WTC11 (cell line): ENCODE results near the gene SAMD1. TPM values are rescaled to one million over a fixed set of nuclear protein-coding genes. Genes with fewer than 3 reads are reported as not detected.
A peak's percentile ranks its signal among the peaks of the same experiment; 100 is the strongest.

Source experiments
- ATAC-seq: fragments of 200-7000 bp; cut with Tn5 transposase; 2 replicates; pipeline ENCODE4 v1.10.0; 2021; ENCODE audit warnings: mild to moderate bottlenecking, moderate library complexity
- CTCF ChIA-PET: fragments of 300-600 bp; sonication (Branson Sonifier 250); formaldehyde crosslinking; loops from one replicate; lab custom pipeline; 2021; ENCODE audit warnings: antibody characterized with exemption; lab: Charles Lee
- POLR2A ChIA-PET: fragments of 350-600 bp; sonication (Branson Sonifier 250); formaldehyde crosslinking; loops from one replicate; lab custom pipeline; 2021; ENCODE audit warnings: antibody characterized with exemption; lab: Charles Lee
- DNase-seq: peaks from one replicate; pipeline ENCODE4 v3.0.0; 2021; ENCODE audit warnings: low spot score
- H3K27ac Mint-ChIP-seq: 2 replicates; pipeline ENCODE4 v1.8.0; 2021; ENCODE audit warnings: mixed read lengths
- H3K27me3 Mint-ChIP-seq: 2 replicates; pipeline ENCODE4 v1.8.0; 2021; ENCODE audit warnings: low read depth, mild to moderate bottlenecking, moderate library complexity, mixed read lengths
- H3K36me3 Mint-ChIP-seq: 2 replicates; pipeline ENCODE4 v1.8.0; 2021; ENCODE audit warnings: mixed read lengths
- H3K4me1 Mint-ChIP-seq: 2 replicates; pipeline ENCODE4 v1.8.0; 2022; ENCODE audit warnings: mixed read lengths
- H3K4me3 Mint-ChIP-seq: 2 replicates; pipeline ENCODE4 v1.8.0; 2021; ENCODE audit warnings: mild to moderate bottlenecking, moderate library complexity, mixed read lengths
- H3K9me3 Mint-ChIP-seq: 2 replicates; pipeline ENCODE4 v1.8.0; 2021; ENCODE audit warnings: mixed read lengths
- ATF1 ChIP-seq: sonication (generic); formaldehyde crosslinking; IDR thresholded peaks from 2 replicates; pipeline ENCODE4 v1.8.1; 2023; ENCODE audit warnings: mild to moderate bottlenecking, moderate library complexity, missing genetic modification reagents
- CDX4 ChIP-seq: fragments of 250-450 bp; sonication (Bioruptor Pico); IDR thresholded peaks from 2 replicates; pipeline ENCODE4 v1.9.0; 2021; ENCODE audit warnings: moderate library complexity, mild to moderate bottlenecking, inconsistent platforms, borderline replicate concordance
- ESRRA ChIP-seq: sonication (generic); formaldehyde crosslinking; IDR thresholded peaks from 2 replicates; pipeline ENCODE4 v1.8.1; 2022; ENCODE audit warnings: mild to moderate bottlenecking, missing genetic modification reagents, borderline replicate concordance
- GABPB1 ChIP-seq: sonication (generic); formaldehyde crosslinking; IDR thresholded peaks from 2 replicates; pipeline ENCODE4 v1.8.1; 2023; ENCODE audit warnings: mild to moderate bottlenecking, missing genetic modification reagents
- HMGA2 ChIP-seq: fragments of 250-450 bp; sonication (Bioruptor Pico); IDR thresholded peaks from 2 replicates; pipeline ENCODE4 v1.4.0; 2021; ENCODE audit warnings: mild to moderate bottlenecking, moderate library complexity
- MYBL2 ChIP-seq: sonication (generic); formaldehyde crosslinking; IDR thresholded peaks from 2 replicates; pipeline ENCODE4 v1.8.1; 2023; ENCODE audit warnings: mild to moderate bottlenecking, moderate library complexity, missing genetic modification reagents
- OVOL2 ChIP-seq: fragments of 250-450 bp; sonication (Bioruptor Pico); IDR thresholded peaks from 2 replicates; pipeline ENCODE4 v1.9.0; 2021; ENCODE audit warnings: mild to moderate bottlenecking, borderline replicate concordance
- PRRX2 ChIP-seq: fragments of 250-450 bp; sonication (Bioruptor Pico); IDR thresholded peaks from 2 replicates; pipeline ENCODE4 v1.8.0; 2021; ENCODE audit warnings: mild to moderate bottlenecking
- ZNF263 ChIP-seq: sonication (generic); formaldehyde crosslinking; IDR thresholded peaks from 2 replicates; pipeline ENCODE4 v1.8.1; 2022; ENCODE audit warnings: low read depth, mild to moderate bottlenecking, moderate library complexity, missing genetic modification reagents
- ZNF671 ChIP-seq: fragments of 250-450 bp; sonication (Bioruptor Pico); IDR thresholded peaks from 2 replicates; pipeline ENCODE4 v1.8.0; 2021; ENCODE audit warnings: mild to moderate bottlenecking
- total RNA-seq: library from RNA; stranded (reverse); gene quantifications from 3 replicates; pipeline ENCODE4 v1.2.3, GENCODE V29; 2021
- TF ChIP-seq, protein P1 (sequence below): sonication (generic); formaldehyde crosslinking; IDR thresholded peaks from 2 replicates; pipeline ENCODE4 v1.8.1; 2023; ENCODE audit warnings: mild to moderate bottlenecking, moderate library complexity, missing genetic modification reagents
- TF ChIP-seq, protein P2 (sequence below): sonication (generic); formaldehyde crosslinking; conservative IDR thresholded peaks from 2 replicates; pipeline ENCODE4 v1.8.1; 2023; ENCODE audit warnings: mild to moderate bottlenecking, low read depth, missing genetic modification reagents, moderate library complexity
- TF ChIP-seq, protein P3 (sequence below): fragments of 250-450 bp; sonication (Bioruptor Pico); IDR thresholded peaks from 2 replicates; pipeline ENCODE4 v2.1.2; 2022; ENCODE audit warnings: mild to moderate bottlenecking, moderate library complexity

The SAMD1 gene
- total RNA-seq, 1 experiment from 2014 or later = 116 TPM

- DNase-seq (no peak), ATAC-seq (peak; percentile 5)
- no peak within 1 kb of the TSS for H3K27ac Mint-ChIP-seq
- ChIA-PET CTCF (interaction anchor here (0.6 to 6.6 kb wide), 53 partner anchors 8 to 481 kb away, joined by 3 to 164 read pairs (median 6); partner anchors contain the start of genes ASF1B, DCAF15, IL27RA and NANOS3), POLR2A (interaction anchor here (1.0 to 1.4 kb wide), 2 partner anchors 16 to 192 kb away, joined by 3 to 4 read pairs; no protein-coding TSS in a partner anchor)
- peaks cover 67% of the 10 kb centered on the region for H3K27me3 Mint-ChIP-seq
- TF ChIP-seq MYBL2 (CRISPR knock-in tag) (0 out of 2 replicates have a peak, but pooled peaks have one; percentile 2), PRRX2 (CRISPR knock-in tag) (no peak), ATF1 (CRISPR knock-in tag) (no peak)
- TF ChIP-seq, protein P1, sequence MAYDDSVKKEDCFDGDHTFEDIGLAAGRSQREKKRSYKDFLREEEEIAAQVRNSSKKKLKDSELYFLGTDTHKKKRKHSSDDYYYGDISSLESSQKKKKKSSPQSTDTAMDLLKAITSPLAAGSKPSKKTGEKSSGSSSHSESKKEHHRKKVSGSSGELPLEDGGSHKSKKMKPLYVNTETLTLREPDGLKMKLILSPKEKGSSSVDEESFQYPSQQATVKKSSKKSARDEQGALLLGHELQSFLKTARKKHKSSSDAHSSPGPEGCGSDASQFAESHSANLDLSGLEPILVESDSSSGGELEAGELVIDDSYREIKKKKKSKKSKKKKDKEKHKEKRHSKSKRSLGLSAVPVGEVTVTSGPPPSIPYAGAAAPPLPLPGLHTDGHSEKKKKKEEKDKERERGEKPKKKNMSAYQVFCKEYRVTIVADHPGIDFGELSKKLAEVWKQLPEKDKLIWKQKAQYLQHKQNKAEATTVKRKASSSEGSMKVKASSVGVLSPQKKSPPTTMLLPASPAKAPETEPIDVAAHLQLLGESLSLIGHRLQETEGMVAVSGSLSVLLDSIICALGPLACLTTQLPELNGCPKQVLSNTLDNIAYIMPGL (CRISPR knock-in tag) = peak; percentile 2; the same call in 1 of the 2 replicates
- no peaks in the 10 kb centered on the region for H3K36me3 Mint-ChIP-seq
- peaks cover 8% of the 10 kb centered on the region; the same call in 1 of the 2 replicates for H3K4me1 Mint-ChIP-seq
- peak within 1 kb of the TSS; percentile 84 for H3K4me3 Mint-ChIP-seq
- H3K9me3 Mint-ChIP-seq = no peaks in the 10 kb centered on the region
Observed at GRCh38 chr19:14072535-14073260, 17.9 kb downstream of the SAMD1 start, which contains the start of gene MISP3. MISP3 (plus strand) TSS chr19:14072786; CDS start chr19:14073310, 524 bp downstream.

GRCh38 chr19:14070268-14071050 is 20.1 kb downstream of the SAMD1 start:
- peak overlapping the region; percentile 34; the same call in 1 of the 2 replicates for H3K4me3 Mint-ChIP-seq
- no peaks in the 10 kb centered on the region for H3K9me3 Mint-ChIP-seq
- H3K36me3 Mint-ChIP-seq = no peaks in the 10 kb centered on the region
- H3K27me3 Mint-ChIP-seq = peaks cover 46% of the 10 kb centered on the region
- ATAC-seq (no peak), DNase-seq (no peak)
- TF ChIP-seq, protein P2, sequence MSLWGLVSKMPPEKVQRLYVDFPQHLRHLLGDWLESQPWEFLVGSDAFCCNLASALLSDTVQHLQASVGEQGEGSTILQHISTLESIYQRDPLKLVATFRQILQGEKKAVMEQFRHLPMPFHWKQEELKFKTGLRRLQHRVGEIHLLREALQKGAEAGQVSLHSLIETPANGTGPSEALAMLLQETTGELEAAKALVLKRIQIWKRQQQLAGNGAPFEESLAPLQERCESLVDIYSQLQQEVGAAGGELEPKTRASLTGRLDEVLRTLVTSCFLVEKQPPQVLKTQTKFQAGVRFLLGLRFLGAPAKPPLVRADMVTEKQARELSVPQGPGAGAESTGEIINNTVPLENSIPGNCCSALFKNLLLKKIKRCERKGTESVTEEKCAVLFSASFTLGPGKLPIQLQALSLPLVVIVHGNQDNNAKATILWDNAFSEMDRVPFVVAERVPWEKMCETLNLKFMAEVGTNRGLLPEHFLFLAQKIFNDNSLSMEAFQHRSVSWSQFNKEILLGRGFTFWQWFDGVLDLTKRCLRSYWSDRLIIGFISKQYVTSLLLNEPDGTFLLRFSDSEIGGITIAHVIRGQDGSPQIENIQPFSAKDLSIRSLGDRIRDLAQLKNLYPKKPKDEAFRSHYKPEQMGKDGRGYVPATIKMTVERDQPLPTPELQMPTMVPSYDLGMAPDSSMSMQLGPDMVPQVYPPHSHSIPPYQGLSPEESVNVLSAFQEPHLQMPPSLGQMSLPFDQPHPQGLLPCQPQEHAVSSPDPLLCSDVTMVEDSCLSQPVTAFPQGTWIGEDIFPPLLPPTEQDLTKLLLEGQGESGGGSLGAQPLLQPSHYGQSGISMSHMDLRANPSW (CRISPR knock-in tag) = no peak
- TF ChIP-seq HMGA2 (CRISPR knock-in tag) = no peak
- TF ChIP-seq CDX4 (CRISPR knock-in tag) = no peak
- no peak for TF ChIP-seq ESRRA (CRISPR knock-in tag)
- ChIA-PET CTCF (interaction anchor here (0.6 to 6.6 kb wide), 11 partner anchors 12 to 402 kb away, joined by 3 to 164 read pairs (median 13); partner anchors contain the start of genes PALM3 and PODNL1), POLR2A (no interaction called here)
- no peak overlapping the region for H3K27ac Mint-ChIP-seq
- peaks cover 8% of the 10 kb centered on the region; the same call in 1 of the 2 replicates for H3K4me1 Mint-ChIP-seq

DNA sequence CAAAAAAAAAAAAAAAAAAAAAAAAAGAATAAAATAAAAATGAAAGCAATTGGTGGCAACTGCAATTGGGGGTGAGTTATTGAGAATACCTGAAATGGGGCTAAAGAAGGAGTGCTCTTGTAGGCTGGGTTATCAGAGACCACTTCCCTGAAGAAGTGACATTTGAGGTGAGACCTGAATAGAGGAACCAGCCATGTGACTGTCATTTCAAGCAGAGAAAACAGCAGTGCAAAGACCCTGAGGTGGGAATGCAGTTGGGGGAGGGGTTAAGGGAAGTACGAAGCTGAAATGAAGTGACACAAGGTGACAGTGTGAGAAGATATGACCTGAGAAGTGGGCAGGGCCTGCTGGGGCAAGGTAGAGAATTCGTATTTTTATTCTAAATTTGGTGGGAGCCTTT is 24.4 kb downstream of the SAMD1 start:
- CTCF ChIA-PET = interaction anchor here (0.7 kb wide), 1 partner anchor 339 kb away, joined by 3 read pairs; no protein-coding TSS in a partner anchor
- TF ChIP-seq ESRRA (CRISPR knock-in tag) (no peak), ZNF671 (CRISPR knock-in tag) (no peak), GABPB1 (no peak), OVOL2 (CRISPR knock-in tag) (no peak), ZNF263 (CRISPR knock-in tag) (no peak)
- TF ChIP-seq, protein P3, sequence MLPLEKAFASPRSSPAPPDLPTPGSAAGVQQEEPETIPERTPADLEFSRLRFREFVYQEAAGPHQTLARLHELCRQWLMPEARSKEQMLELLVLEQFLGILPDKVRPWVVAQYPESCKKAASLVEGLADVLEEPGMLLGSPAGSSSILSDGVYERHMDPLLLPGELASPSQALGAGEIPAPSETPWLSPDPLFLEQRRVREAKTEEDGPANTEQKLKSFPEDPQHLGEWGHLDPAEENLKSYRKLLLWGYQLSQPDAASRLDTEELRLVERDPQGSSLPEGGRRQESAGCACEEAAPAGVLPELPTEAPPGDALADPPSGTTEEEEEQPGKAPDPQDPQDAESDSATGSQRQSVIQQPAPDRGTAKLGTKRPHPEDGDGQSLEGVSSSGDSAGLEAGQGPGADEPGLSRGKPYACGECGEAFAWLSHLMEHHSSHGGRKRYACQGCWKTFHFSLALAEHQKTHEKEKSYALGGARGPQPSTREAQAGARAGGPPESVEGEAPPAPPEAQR = no peak
- TF ChIP-seq, all 79 proteins: peak for 0
- Mint-ChIP-seq H3K4me1 (peaks cover 4% of the 10 kb centered on the region), H3K27me3 (peaks cover 11% of the 10 kb centered on the region), H3K4me3 (no peak overlapping the region), H3K36me3 (no peaks in the 10 kb centered on the region), H3K27ac (no peak overlapping the region), H3K9me3 (no peaks in the 10 kb centered on the region)
- ATAC-seq (no peak), DNase-seq (no peak)
- POLR2A ChIA-PET = interaction anchor here (0.7 kb wide), 2 partner anchors 169 to 907 kb away, joined by 3 to 5 read pairs; no protein-coding TSS in a partner anchor
